AG09309 (cell line): Measurements from ENCODE around the gene FAHD1.

Experiments
- DNase-seq: peaks from one replicate; pipeline ENCODE4 v3.0.0-alpha.2; 2010; ENCODE audit warnings: low read depth
- H3K4me3 ChIP-seq: 2 replicates; pipeline ENCODE4 v1.5.1; 2011; ENCODE audit warnings: mild to moderate bottlenecking, low read depth, low read length, moderate library complexity; ENCODE audit not compliant: control insufficient read depth
- TF ChIP-seq, protein P1 (sequence below): IDR thresholded peaks from 2 replicates; pipeline ENCODE4 v1.5.1; 2011; ENCODE audit warnings: mild to moderate bottlenecking, low read depth, low read length, inconsistent platforms; ENCODE audit not compliant: insufficient read depth, control insufficient read depth; ENCODE audit errors: missing control alignments

Gene FAHD1

DNA sequence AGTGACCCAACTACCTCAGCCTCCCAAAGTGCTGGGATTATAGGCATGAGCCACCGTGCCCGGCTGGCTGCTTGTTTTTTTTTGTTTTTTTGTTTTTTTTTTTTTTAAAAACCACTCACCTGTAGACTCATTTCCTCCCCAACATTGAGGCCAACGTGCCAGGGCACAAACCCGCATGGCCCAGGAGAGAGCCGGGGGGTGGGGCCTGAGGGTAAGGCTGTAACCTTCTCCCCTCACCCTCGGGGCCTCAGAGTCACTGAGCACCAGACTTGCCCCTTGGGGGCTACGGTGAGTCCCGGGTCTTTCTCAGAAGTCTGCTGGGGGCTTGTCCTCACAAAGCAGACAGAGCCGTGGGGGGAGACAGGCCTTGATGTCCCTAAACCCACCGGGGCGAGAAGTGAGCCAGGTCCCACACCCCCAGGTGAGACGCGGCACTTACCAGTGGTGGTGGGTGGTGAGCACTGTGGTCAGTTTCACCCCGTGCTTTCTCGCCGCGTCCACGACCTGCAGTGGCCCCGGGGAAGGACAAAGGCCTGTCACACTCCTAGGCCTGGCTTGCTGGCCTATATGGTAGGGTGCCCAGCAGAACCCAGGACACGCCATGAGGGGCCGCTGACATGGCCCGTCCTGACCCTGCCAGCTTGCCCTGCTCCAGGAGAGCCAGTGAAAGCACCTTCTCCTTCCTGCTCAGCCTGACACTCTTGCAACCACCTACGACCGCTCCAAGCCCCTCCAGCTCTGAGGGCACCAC, 5.0 kb upstream of the FAHD1 start:
- DNase-seq, result no peak
- TF ChIP-seq, protein P1, sequence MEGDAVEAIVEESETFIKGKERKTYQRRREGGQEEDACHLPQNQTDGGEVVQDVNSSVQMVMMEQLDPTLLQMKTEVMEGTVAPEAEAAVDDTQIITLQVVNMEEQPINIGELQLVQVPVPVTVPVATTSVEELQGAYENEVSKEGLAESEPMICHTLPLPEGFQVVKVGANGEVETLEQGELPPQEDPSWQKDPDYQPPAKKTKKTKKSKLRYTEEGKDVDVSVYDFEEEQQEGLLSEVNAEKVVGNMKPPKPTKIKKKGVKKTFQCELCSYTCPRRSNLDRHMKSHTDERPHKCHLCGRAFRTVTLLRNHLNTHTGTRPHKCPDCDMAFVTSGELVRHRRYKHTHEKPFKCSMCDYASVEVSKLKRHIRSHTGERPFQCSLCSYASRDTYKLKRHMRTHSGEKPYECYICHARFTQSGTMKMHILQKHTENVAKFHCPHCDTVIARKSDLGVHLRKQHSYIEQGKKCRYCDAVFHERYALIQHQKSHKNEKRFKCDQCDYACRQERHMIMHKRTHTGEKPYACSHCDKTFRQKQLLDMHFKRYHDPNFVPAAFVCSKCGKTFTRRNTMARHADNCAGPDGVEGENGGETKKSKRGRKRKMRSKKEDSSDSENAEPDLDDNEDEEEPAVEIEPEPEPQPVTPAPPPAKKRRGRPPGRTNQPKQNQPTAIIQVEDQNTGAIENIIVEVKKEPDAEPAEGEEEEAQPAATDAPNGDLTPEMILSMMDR, result no peak
- no peak overlapping the region for H3K4me3 ChIP-seq

DNA sequence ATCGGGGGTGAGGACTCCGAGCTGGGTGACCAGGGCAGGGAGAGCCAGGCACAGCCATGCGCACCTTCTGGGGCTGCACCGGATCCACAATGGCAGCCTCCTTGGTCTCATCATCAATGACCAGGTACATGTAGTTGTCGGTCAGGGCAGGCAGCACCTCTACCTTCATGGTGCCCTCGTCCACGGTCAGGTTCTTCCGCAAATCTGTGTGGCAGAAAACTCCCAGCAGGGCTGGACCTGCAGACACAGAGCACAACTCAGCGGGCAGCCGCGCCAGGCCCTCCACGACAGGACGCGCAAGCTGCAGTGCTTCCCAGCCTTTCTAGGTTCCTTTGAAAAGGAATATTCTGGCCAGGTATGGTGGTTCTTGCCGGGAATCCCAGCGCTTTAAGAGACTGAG, 4.2 kb upstream of the FAHD1 start:
- TF ChIP-seq, protein P1, result no peak
- H3K4me3 ChIP-seq, result no peak overlapping the region
- DNase-seq, result no peak

DNA sequence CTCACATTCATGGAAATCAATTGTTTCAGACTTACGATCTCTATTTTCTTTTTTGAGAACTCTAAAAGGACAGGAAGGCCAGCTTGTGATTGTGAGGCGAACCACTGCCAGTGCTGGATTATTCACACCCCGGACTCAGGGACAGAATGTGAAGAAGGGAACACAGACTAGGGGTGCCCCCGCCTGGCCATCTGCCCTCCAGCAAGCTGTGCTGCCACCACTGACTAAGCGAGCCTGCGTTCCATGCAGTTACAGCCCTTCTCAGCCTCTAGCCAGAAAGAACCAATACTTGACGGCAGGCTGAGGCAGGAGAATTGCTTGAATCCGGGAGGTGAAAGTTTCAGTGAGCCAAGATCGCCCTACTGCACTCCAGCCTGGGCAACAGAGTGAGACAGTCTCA, 3.2 kb upstream of the FAHD1 start:
- H3K4me3 ChIP-seq, result no peak overlapping the region
- DNase-seq, result no peak
- TF ChIP-seq, protein P1, result peak; percentile 24

DNA sequence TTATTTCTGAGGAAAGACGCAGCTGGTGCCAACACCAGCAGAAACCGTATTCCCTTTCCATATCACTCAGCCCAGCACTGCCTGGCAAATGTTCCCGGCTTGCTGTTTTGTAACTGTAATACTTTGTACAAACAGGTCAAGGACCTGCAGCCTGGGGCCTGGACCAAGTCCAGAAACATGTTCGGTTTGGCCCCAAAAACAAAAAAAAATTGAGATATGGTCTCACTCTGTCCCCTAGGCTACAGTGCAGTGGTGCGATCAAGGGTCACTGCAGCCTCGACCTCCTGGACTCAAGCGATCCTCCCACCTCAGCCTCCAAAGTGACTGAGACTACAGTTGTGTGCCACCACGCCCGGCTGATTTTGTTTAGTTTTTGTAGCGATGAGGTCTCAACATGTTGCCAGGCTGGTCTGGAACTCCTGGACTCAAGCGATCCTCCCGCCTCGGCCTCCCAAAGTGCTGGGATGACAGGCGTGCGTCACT, 1.6 kb upstream of the FAHD1 start:
- TF ChIP-seq, protein P1, result no peak
- peak overlapping the region; percentile 35 for H3K4me3 ChIP-seq
- DNase-seq, result no peak

DNA sequence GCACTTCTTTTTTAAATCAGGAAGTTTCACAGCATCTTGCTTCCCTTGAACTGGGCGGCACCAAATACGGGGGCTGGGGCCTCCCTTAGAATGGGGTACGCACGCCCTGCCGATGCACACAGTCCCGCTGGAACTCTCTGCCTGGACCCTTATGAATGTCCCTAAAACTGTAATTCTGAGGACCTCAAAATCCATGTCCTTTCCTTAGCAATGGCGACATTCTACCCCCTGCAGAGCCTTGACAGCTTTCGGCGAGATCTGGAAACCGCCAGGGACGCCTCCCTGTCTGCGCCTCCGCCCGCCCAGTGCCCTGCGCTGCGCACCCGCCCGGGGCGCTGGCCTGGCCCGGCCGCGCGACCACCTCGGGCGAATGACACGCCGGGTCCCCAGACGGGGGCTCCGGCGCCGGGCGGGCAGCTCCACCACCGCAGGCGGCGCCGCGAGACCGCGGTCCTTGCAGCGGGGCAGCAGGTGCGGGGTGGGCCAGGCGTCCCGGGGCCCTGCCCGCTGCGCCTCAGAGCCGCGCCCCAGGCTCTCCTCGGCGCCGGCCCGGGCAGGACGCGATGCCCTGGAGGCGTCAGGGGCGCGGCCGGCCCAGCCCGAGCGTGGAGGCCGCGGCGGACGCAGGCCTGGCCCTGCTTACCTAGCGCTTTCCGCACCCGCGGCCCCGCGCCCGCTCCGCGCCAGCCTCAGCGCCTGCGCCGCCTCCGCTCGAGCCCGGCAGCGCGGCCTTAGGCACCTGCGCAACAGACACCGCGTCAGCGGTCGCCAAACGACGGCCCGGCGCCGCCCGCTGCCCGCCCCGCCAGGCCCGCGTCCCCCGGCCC, 929 bp upstream of the FAHD1 start:
- DNase-seq, result no peak
- TF ChIP-seq, protein P1, result no peak
- H3K4me3 ChIP-seq, result peak overlapping the region; percentile 35

DNA sequence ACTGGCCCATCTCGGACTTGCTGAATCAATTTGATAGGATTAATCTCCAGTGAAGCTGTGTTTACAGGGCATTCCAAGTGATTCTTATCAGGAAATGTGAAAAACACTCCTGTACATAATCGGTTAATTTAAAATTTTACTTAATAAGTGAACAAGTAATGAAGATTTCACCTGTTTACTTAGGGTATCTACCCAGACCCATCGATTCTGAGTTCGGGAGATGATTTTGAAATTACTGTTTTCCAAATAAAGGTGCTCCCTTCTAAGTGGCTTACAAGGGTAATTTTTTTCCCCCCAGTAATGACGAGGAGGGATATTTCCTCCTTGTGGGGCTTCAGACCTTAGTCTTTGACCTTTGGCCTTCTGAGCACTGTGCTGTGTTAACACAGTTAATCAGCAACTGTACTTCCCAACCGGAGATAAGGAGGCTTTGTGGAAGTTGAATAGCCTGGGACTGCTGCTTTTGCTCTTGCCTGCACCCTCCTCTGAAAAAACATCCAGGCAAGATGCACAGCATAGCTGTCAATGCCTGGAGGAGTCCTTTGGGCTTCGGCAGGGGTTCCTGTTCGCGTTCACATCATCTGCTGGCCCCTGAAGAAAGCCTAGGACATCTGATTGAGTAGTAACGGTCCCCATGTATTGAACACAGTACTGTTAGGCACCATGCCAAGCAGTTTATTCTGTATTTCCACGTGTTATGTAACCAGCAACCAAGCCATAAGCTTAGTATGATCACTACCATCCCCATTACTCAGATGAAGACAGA, 1.8 kb downstream of the FAHD1 start:
- no peak for DNase-seq
- TF ChIP-seq, protein P1, result no peak
- H3K4me3 ChIP-seq, result no peak overlapping the region
